GM18505 (cell line): Measurements from ENCODE around the gene PAFAH1B2.
A peak's percentile ranks its signal among the peaks of the same experiment; 100 is the strongest.

Experiments used
- ATAC-seq: cut with Tn5 transposase; IDR thresholded peaks from one replicate; pipeline ENCODE4 v1.9.1; 2021; ENCODE audit not compliant: unreplicated experiment
- POLR2A ChIP-seq: IDR thresholded peaks from 4 replicates; pipeline ENCODE4 v1.6.1; 2011; ENCODE audit warnings: borderline replicate concordance; ENCODE audit not compliant: insufficient read depth, insufficient read length; ENCODE audit errors: extremely low read depth

Gene PAFAH1B2, protein sequence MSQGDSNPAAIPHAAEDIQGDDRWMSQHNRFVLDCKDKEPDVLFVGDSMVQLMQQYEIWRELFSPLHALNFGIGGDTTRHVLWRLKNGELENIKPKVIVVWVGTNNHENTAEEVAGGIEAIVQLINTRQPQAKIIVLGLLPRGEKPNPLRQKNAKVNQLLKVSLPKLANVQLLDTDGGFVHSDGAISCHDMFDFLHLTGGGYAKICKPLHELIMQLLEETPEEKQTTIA

DNA sequence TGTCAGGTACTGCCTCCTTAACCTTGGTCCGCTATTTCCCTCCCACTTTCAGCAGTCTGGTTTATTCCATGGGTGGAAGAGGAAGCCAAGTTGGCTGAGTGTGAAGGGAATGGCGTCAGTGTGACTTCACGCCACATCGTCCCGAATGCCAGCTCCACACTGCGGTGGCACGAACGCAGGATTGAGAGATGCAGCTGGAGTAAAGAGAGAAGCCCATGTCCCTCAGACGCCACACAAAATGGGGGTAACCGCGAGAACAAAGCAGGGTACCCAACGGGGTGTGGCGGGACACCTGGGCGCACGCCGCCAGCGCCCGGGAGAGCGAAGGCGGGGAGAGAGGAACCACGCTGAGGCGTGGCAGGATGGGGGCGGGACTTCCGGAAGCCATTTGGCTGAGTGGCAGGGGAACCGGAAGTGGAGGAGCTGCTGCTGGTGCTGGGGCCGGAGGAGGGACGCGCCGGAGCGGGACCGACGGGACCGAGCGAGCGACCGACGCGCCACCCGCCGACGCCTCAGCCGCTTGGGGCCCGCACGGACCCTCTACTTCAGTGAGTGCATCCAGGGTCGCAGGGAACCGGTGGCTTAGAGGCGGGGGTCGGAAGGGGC lies at the start of gene PAFAH1B2:
TSS of gene PAFAH1B2 (plus strand) at position 417 of the 606 bp plus-strand sequence. CDS start 8,161 bp downstream, outside the sequence.
- TF ChIP-seq POLR2A: peak; percentile 87
- peak; percentile 94 for ATAC-seq

- TF ChIP-seq POLR2A: no peak
- no peak for ATAC-seq
Measured at GRCh38 chr11:117094776-117095175, 49.3 kb upstream of the PAFAH1B2 start.

DNA sequence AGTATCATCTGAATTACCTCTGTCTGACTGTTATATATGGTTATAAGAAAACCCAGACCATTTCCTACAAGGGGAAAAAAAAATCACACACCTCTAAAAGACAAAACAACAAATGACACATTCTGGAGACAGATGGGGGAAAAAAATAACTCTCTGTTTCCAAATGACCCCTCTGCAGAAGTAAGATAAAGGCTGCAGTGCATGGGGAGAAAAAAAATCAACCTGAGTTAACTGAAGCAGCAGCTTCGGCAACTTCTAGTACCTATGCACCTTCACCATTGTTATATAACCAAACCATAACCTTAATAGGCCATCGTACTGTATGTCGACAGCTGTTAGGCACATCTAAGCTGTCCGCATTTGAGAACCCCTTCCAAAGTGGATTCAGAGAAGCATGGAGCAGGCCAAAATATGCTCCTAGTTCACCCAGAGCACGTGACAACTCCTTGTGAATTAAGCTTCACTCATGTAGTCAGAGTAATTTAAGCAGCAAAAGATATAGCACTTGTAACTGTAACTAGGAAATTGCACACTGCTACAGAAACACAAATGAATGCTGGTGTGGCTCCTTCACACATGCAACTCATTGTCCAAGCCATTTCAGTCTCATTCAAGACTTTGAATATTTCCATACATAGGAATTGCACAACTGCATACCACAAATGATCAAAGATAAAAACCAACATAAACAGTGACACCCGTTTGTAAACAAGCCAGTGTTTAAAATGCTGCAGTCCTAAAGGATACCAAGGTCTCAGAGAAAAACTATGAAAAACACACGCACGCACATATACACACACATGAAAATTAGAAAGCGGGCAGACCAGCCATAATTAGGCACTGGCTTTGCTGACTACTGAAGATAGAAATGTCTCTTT lies 48.6 kb upstream of the PAFAH1B2 start:
- TF ChIP-seq POLR2A: no peak
- no peak for ATAC-seq

- ATAC-seq: no peak
- peak; percentile 27 for TF ChIP-seq POLR2A
Measured at GRCh38 chr11:117096201-117096991, 47.7 kb upstream of the PAFAH1B2 start.

- no peak for ATAC-seq
- no peak for TF ChIP-seq POLR2A
Measured at GRCh38 chr11:117097014-117097388, 47.1 kb upstream of the PAFAH1B2 start.

- peak; percentile 22 for ATAC-seq
- TF ChIP-seq POLR2A: no peak
Measured at GRCh38 chr11:117097389-117098268, 46.5 kb upstream of the PAFAH1B2 start.

GRCh38 chr11:117098269-117099232 lies 45.5 kb upstream of the PAFAH1B2 start, which contains the start of gene SIK3:
TSS of gene SIK3 (minus strand) at chr11:117098428. CDS start at chr11:117098415, 13 bp downstream.
- TF ChIP-seq POLR2A: peak; percentile 40
- peak; percentile 76 for ATAC-seq

DNA sequence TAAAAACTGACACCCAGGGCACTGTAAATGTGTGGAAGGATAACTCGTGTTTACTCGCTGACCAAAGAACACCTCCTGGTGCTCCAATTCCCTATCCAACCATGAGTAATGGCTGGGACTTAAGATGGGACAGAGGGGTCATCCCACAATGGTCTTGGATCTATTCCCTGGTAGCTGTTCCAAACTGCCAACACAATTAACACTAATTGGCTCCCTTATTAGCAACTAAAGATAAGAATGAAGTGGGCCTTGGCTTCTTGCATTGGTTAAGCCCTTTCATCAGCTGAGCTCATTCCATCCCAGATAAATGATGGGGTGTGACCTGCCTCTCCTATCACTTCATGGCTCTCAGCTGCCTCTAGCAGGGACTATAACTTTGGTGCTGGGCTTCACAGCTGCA lies 44.4 kb upstream of the PAFAH1B2 start:
- no peak for TF ChIP-seq POLR2A
- no peak for ATAC-seq

DNA sequence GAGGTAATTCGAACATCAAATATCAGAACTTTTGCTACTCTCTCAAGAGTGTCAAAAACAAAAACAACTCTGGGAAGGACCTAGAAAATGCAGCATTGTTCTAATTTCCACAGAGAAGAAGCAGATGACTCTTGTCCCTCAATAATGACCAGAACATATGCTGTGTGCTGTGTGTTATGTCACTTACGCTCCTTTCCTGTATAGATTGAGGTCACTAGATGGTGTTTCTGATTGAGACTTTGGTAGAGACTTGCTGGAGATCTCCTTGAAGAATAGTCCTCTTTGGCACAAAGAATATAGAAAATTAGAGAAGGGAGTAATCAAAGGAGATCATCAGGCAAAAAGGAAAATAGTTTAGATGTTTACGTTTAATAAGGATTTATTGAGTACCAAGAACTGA lies 43.5 kb upstream of the PAFAH1B2 start:
- no peak for TF ChIP-seq POLR2A
- no peak for ATAC-seq

DNA sequence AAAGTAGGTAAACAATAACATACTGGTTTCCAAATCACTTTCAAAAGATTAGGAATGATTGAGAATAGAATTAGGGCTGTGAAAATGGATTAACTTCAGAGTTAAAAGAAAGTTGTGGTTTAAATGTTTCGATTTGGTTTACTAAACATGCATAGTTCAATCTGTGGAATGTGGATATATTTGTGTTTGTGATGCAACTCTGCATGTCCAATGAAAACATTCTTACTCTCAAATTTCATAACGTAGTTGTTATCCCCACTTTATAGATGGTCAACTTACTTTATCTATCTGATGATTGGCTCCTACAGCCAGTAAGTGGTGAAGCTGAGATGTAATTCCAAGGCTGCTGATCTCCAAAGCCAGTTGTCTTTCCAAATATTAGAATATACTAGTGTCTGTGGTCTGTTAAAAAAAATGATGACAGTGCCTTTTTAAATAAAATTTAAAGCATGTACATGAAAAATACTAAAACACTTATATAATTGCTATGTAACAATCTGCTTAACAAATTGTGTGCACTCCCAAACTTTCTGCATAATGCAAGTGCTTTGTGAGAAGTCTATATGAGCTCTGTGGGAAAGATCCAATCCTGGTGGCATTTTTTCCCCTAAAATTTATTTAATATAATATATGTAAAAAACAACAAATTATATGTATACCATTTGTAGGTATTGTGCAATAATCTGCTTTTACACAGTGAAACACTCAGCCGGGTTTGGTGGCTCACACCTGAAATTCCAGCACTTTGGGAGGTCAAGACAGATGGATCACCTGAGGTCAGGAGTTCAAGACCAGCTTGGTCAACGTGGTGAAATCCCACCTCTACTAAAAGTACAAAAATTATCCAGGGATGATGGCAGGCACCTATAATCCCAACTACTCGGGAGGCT lies 36.1 kb upstream of the PAFAH1B2 start:
- TF ChIP-seq POLR2A: no peak
- no peak for ATAC-seq
